ENCODE results near the gene GTF2A2.
"Not testable (repeated sequence)": the region's sequence is repeated elsewhere in the genome, so short reads cannot be mapped to it uniquely, and the experiment has no call there.

Gene GTF2A2

DNA sequence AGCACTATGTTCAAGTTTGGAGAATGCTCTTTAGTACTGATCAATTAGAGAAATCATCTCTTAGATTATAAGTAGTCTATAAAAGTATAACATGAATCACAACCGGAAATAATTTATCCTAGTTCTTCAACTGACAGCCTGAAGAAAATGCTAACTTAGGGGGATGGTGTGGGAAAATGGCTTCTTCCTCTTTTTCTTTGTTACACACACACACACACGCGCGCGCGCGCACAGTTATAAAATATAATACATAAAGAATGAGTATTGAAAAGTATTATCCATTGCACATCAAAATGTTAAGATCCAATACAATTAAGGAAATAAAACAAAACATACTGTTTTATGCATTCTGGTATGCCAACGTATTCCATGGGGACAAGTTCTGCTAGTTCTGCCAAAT, 11.2 kb upstream of the GTF2A2 start:
- no peak for DNase-seq

GRCh38 chr15:59662260-59662659, 4.9 kb upstream of the GTF2A2 start:
- no peak for DNase-seq

DNA sequence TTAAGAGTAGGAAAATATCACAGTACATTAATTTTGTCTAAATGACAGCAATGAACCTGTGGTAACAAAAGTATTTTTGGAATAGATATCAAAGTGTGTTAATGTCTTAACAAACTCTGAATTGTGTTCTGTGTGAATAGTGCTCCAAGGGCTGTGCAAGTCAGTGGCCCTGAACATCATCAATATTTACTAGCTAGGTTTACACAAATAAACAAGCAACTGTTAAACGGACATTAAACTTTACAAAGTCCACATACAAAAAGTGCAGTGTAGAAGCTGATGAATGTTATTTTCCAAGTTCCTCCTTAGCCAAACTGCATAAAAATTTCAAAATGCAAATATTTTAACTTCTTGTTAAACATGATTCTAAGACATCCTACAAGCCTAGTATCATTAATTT, 2.1 kb upstream of the GTF2A2 start:
- DNase-seq = no peak

DNA sequence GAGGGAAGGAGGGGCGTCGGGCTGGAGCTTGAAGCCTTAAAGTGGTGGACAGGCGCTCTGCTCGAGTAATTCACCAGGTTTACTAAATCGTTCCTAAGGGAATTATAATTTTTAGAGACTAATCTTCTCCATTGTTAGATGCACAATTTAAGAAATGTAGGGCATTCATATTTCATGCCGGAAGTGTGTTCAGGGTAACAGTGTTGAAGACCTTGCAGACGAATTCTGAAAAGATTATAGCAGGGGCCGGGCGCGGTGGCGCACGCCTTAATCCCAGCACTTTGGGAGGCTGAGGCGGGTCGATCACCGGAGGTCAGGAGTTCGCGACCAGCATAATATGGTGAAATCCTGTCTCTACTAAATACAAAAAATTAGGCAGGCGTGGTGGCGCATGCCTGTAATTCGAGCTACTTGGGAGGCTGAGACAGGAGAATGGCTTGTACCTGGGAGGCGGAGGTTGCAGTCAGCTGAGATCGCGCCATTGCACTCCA, 365 bp upstream of the GTF2A2 start:
- DNase-seq = peak; percentile 42

- no peak for DNase-seq
Observed at GRCh38 chr15:59654046-59654445, 3.3 kb downstream of the GTF2A2 start.

GRCh38 chr15:59649603-59650002, 7.7 kb downstream of the GTF2A2 start:
- no peak for DNase-seq

DNA sequence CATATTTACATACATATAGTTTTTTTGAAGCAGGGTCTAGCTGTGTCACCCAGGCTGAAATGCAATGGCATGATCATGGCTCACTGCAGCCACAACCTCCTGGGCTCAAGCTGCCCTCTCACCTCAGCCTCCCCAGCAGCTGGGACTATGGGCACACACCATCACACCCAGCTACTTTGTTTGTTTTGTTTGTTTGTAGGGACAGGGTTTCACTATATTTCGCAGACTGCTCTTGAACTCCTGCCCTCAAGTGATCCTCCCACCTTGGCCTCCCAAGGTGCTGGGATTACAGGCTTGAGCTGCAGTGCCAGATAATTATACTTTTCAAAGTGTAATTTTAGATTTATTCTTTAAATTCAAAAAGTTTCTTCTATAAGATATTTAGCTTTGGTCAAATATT, 10.2 kb downstream of the GTF2A2 start:
- no peak for DNase-seq

DNA sequence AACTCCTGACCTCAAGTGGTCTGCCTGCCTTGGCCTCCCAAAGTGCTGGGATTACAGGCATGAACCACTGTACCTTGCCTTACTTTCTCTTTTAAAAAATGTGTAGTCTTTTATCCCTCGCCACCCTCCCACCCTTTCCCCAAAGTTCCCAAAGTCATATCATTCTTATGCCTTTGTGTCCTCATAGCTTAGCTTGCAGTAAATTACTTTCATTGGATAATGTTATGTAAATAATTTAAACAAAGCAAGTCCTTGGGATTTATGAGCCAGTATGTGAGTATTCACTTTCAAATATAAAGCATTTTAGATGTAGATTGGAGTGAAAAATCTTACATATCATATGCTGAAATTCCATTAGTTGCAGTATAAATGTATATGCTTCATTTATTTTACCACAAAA, 11.0 kb downstream of the GTF2A2 start:
- no peak for DNase-seq

- not testable (repeated sequence) for DNase-seq
Observed at GRCh38 chr15:59645812-59646211, 11.5 kb downstream of the GTF2A2 start.

DNA sequence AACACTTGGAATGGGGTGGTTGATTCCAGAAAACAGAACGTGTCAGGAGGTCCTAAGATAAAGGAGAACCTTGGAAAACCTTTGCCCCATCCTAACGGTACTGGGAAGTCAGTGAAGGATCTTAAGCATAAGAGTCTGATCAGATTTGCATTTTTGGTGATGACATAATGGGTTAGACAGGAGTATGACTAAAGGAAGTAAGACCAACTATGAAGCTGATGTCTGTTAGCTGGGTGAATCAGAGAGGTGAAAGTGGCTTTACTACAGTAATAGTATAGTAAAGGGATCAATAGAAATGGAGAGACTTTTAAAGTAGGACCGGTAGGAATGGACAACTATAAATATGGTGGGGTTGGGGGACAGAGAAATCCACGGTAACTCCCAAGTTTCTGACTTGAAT, 12.6 kb downstream of the GTF2A2 start:
- no peak for DNase-seq

DNA sequence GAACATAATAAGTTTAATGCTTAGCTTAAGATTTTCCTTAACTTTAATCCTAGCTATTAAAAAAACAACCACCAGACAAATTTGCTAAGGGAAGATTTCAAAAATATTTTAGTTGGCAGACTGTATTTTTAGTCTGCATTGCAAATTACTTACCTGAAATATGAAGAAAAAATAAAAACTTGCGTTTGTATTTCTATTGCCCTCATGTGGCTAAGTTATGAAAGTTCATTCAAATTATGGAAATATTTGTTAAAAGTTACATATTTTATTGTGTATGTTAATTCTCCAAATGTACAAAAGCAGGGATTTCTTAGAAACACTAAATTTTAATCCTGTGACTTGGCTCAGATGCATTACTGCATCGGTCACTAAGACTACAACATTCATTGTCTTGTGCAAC, 15.0 kb downstream of the GTF2A2 start:
- no peak for DNase-seq

DNA sequence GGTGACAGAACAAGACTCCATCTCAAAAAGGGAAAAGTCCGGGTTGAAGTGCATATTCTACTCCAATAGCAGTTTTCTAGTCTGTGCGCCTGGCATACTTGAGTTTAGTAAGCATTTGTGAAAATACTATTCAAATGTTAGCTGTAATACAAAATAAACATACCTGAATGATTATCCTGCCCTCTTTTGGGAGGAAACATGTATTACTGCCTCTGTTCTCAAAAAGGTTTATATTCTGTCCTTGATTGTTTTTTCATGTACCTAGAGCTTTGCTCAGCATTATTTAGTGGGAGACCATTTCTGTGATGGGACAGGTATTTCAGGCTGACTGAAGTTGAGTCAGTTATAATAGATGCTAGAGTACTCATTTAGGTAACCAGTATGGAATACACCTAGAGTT, 19.8 kb downstream of the GTF2A2 start:
- DNase-seq = not testable (repeated sequence)

DNA sequence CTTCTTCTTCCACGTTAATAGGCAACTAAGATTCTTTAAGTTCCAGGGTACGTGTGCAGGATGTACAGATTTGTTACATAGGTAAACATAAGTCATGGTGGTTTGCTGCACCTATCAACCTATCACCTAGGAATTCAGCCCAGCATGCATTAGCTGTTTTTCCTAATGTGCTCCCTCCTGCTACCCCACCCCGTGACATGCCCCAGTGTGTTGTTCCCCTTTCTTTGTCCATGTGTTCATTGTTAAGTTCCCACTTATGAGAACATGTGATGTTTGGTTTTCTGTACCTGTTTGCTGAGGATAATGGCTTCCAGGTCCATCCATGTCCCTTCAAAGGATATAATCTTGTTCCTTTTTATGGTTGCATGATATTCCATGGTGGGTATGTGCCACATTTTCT, 21.1 kb downstream of the GTF2A2 start:
- DNase-seq = no peak

- DNase-seq = no peak
Observed at GRCh38 chr15:59632714-59633113, 24.6 kb downstream of the GTF2A2 start.

- no peak for DNase-seq
Observed at GRCh38 chr15:59622289-59622688, 35.0 kb downstream of the GTF2A2 start.

DNA sequence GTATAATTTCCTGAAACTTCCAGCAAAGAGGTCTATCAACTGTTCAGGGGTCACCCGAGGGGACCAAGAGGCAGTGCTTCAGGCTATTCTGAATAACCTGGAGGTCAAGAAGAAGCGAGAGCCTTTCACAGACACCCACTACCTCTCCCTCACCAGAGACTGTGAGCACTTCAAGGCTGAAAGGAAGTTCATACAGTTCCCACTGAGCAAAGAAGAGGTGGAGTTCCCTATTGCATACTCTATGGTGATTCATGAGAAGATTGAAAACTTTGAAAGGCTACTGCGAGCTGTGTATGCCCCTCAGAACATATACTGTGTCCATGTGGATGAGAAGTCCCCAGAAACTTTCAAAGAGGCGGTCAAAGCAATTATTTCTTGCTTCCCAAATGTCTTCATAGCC, 38.9 kb downstream of the GTF2A2 start:
- DNase-seq = no peak

DNA sequence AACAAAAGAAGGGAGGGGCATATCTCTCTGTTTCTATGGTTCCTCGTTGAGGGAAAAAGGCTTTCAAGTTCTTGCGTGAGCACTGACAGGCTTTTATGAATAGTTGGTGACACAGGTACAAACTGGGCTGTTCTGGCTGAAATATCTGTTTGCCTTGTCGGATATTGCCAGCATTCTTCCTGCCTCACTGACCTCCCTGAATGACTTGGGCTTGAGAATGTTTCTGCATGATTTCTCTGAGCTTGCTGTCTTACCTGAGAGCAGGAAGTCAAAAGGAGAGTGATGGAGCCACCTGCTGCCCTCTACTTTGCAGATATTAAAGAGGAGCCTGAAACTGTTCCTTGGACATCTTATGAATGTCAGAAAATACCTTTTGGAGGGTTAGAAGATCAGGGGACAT, 40.9 kb downstream of the GTF2A2 start:
- DNase-seq = no peak

- no peak for DNase-seq
Observed at GRCh38 chr15:59615661-59616060, 41.7 kb downstream of the GTF2A2 start.

DNA sequence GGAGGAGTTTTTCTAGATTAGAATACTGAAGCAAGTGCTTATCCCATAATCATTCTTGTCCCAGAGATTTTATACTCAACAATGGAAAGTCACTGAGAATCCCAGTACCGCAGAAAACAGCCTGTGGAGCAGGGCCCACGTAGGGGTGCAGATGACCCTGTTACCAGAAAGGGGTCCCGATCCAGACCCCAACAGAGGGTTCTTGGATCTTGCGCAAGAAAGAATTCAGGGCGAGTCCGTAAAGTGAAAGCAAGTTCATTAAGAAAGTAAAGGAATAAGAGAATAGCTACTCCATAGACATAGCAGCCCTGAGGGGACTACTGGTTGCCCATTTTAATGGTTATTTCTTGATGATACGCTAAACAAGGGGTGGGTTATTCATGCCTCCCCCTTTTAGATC, 43.2 kb downstream of the GTF2A2 start:
- no peak for DNase-seq

DNA sequence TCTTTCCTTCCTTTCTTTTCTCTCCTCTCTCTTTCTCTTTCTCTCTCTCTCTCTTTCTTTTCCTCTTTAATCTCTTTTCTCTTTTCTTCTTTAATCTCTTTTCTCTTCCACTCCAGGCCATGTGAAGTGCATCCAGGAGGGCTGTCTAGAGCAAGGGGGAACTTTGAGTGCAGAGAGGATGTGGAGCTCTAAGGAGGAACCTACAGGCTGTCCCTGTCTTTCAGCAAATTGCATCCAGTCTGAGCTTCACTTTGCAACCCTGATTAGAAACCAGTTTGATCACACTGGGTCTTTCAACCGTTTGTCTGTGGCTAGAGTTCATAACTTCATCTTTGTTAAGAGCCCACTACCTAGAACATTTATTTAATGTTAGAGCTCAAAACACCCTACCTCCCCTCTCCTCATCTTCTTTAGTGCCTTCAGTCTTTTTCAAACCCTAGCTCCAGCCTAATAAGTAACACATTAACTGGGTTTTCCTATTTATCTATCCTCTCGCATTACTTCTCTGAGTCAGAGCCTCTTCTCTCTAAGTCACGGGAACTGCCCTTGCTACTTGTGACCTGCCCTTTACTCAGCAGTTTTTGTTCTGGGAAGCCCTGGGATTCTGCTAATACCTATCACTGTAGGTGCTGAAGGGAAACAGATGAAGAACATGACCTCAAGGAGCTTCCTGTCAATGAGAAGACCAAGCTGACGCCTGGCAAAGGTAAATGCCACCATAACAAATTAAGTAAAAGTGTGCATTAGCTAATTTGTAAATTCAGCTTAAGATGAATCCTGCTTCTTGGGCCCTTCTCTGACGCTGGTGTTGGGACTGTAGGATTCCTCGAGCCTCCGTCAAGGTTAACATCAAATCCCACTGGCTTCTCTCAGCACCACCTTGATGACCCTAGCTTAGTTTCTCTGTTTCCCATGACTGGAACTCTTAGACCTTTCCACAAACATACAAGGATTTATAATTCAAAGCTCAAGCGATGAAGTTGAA, 45.7 kb downstream of the GTF2A2 start, which contains the start of gene GCNT3:
Gene GCNT3, plus strand, starts transcription at position 508 of the 985 bp plus-strand sequence. CDS start 6,456 bp downstream, outside the sequence.
- DNase-seq = no peak

- no peak for DNase-seq
Observed at GRCh38 chr15:59609730-59610712, 47.3 kb downstream of the GTF2A2 start.

- DNase-seq = no peak
Observed at GRCh38 chr15:59605994-59606393, 51.3 kb downstream of the GTF2A2 start.

DNA sequence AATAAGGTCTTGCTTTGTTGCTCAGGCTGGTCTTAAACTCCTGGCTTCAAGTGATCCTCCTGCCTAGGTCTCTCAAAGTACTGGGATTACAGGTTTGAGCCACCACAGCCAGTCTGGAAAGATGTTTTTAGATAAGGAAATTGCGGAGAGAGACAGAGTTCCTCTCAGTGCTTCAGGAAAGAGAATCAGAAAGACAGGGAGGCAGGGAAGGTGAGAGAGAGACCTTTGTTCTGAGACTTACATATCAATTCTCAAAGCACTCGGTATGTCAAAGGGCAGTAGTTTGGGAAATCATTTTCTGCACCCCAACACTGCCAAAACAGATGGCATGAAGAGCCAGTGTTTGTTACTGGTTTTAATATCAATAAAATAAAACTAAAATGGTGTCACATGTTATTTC, 58.9 kb downstream of the GTF2A2 start:
- DNase-seq = no peak
